Measurements from ENCODE around the gene FGF5.

GRCh38 chr4:80305466-80305865 is 39.0 kb downstream of the FGF5 start:
- no peak for TF ChIP-seq POLR2A (IDR thresholded peaks at IDR 0.05)
- TF ChIP-seq CTCF (IDR thresholded peaks at IDR 0.05): no peak
- no peak for TF ChIP-seq POLR2AphosphoS5 (IDR thresholded peaks at IDR 0.05)

All from transverse colon (tissue), 4 donors.